Measurements from ENCODE around the gene PRG3. TPM values are rescaled to one million over a fixed set of nuclear protein-coding genes. Genes with fewer than 3 reads are reported as not detected.

Gene PRG3
- total RNA-seq, 1 experiment from 2014 or later = not detected

DNA sequence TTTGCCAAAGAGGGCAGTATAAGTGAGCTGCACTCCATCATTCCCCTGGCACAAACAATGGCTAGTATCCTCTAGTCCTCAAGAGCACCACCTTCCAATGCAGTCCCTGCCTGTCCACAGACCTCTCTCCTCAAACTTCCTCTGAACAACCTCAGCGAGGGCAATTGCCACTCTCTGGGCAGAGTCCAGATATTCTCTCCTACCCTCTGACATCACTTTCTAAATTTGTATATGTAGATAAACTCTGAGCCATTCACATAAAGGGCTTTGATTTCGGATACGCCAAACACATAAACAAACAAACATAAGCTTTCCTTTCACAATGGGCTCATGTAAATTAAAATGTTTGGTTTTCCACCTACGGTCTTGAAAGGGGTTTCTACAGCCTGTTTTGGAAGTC is 49.0 kb upstream of the PRG3 start:
- Histone ChIP-seq H3K9me3 (ENCODE audit: control insufficient read depth in 1 of 2, insufficient read depth in 1 of 2, low read depth in 1 of 2, low read length in 2 of 2) (no peaks in the 10 kb centered on the region), H4K20me1 (ENCODE audit: insufficient read depth) (no peaks in the 10 kb centered on the region), H2AFZ (ENCODE audit: low read depth, low read length, poor library complexity, severe bottlenecking) (no peak overlapping the region), H3K4me2 (ENCODE audit: low read length) (no peak overlapping the region), H3K4me3 (replicated peaks in 1 of 2; ENCODE audit: low read depth in 1 of 2, low read length in 2 of 2) (no peak overlapping the region), H3K27ac (ENCODE audit: low read depth, low read length) (no peak overlapping the region), H3K36me3 (ENCODE audit: control insufficient read depth in 1 of 2, insufficient read depth in 2 of 2, low read length in 2 of 2) (no peaks in the 10 kb centered on the region), H3K4me1 (ENCODE audit: control insufficient read depth in 1 of 2, insufficient read depth in 2 of 2, low read length in 2 of 2) (peaks cover 9 to 21% of the 10 kb centered on the region in 2 experiments), H3K9ac (ENCODE audit: low read length) (no peak overlapping the region), H3K27me3 (ENCODE audit: insufficient read depth, low read length) (peaks cover 20% of the 10 kb centered on the region), H3K9me2 (ENCODE audit: insufficient read depth) (no peaks in the 10 kb centered on the region), H3K79me2 (ENCODE audit: insufficient read depth, low read length) (peaks cover 8% of the 10 kb centered on the region; the same call in 1 of the 2 replicates)
- CTCF ChIA-PET = no interaction called here
- BruUV-seq (replicated peaks) = no TSS peak
- TF ChIP-seq POLR2A (IDR thresholded peaks at IDR 0.05; ENCODE audit: borderline replicate concordance, extremely low read depth, insufficient read depth, insufficient read length) = no peak
- no peak for TF ChIP-seq CEBPB (IDR thresholded peaks at IDR 0.05; ENCODE audit: low read depth)
- no peak for TF ChIP-seq RAD21 (IDR thresholded peaks at IDR 0.05; ENCODE audit: low read depth)
- no peak for TF ChIP-seq FOSL1 (IDR thresholded peaks at IDR 0.05; ENCODE audit: low read depth)
- no peak for TF ChIP-seq ZFX (IDR thresholded peaks at IDR 0.05)
- TF ChIP-seq SRF (IDR thresholded peaks at IDR 0.05; ENCODE audit: low read depth) = no peak
- TF ChIP-seq YY1 (IDR thresholded peaks at IDR 0.05; ENCODE audit: extremely low read depth, insufficient replicate concordance, low read depth, low read length) = no peak
- TF ChIP-seq ZNF274 (IDR thresholded peaks at IDR 0.05; ENCODE audit: low read depth, low read length) = no peak
- TF ChIP-seq ELF1 (IDR thresholded peaks at IDR 0.05; ENCODE audit: borderline replicate concordance, low read depth) = no peak
- TF ChIP-seq, protein P1, sequence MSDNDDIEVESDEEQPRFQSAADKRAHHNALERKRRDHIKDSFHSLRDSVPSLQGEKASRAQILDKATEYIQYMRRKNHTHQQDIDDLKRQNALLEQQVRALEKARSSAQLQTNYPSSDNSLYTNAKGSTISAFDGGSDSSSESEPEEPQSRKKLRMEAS (IDR thresholded peaks at IDR 0.05) = no peak
- no peak for TF ChIP-seq JUND (IDR thresholded peaks at IDR 0.05)
- TF ChIP-seq CBX3 (IDR thresholded peaks at IDR 0.05; ENCODE audit: low read depth) = no peak
- no peak for TF ChIP-seq EGR1 (IDR thresholded peaks at IDR 0.05; ENCODE audit: low read depth)
- intact Hi-C loops (cut with micrococcal nuclease) = no loop called here
- POLR2A ChIA-PET = no interaction called here
- ATAC-seq = no peak
- DNase-seq (ENCODE audit: low read depth, low spot score) = no peak
- RAD21 ChIA-PET (ENCODE audit: low non-redundant PET in 1 of 2, low total read pairs in 2 of 2, uncharacterized antibody in 2 of 2, unreplicated experiment in 2 of 2) = no interaction called here

DNA sequence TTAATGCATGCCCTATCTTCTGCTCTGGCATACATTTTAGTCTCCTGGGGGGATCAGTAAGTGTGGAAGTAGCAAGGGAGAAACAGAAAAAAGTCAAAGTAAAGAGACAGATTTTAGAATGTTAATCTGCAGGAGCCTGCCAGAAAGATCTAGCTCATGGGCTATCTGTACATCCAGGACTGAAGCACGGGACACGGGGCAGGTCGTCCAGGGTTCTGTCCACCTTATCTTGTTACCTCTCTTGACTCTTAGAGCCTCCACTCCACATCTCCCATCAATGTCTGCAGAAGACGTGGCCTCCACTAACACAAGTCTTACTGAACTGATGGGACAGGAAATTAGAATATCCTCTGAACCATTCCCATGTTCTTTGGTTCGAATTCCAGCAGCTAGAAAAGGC is 47.7 kb upstream of the PRG3 start:
- CTCF ChIA-PET = no interaction called here
- Histone ChIP-seq H3K9ac (ENCODE audit: low read length) (no peak overlapping the region), H2AFZ (ENCODE audit: low read depth, low read length, poor library complexity, severe bottlenecking) (no peak overlapping the region), H3K27me3 (ENCODE audit: insufficient read depth, low read length) (peaks cover 13% of the 10 kb centered on the region), H3K27ac (ENCODE audit: low read depth, low read length) (no peak overlapping the region), H3K9me2 (ENCODE audit: insufficient read depth) (no peaks in the 10 kb centered on the region), H3K36me3 (ENCODE audit: control insufficient read depth in 1 of 2, insufficient read depth in 2 of 2, low read length in 2 of 2) (no peaks in the 10 kb centered on the region; a peak in 1 of 4 replicates), H3K79me2 (ENCODE audit: insufficient read depth, low read length) (peaks cover 8% of the 10 kb centered on the region; the same call in 1 of the 2 replicates), H3K4me1 (ENCODE audit: control insufficient read depth in 1 of 2, insufficient read depth in 2 of 2, low read length in 2 of 2) (peaks cover 9 to 21% of the 10 kb centered on the region in 2 experiments), H3K4me3 (replicated peaks in 1 of 2; ENCODE audit: low read depth in 1 of 2, low read length in 2 of 2) (no peak overlapping the region), H3K4me2 (ENCODE audit: low read length) (no peak overlapping the region), H4K20me1 (ENCODE audit: insufficient read depth) (no peaks in the 10 kb centered on the region), H3K9me3 (ENCODE audit: control insufficient read depth in 1 of 2, insufficient read depth in 1 of 2, low read depth in 1 of 2, low read length in 2 of 2) (no peaks in the 10 kb centered on the region)
- POLR2A ChIA-PET = no interaction called here
- intact Hi-C loops (cut with micrococcal nuclease) = no loop called here
- RAD21 ChIA-PET (ENCODE audit: low non-redundant PET in 1 of 2, low total read pairs in 2 of 2, uncharacterized antibody in 2 of 2, unreplicated experiment in 2 of 2) = no interaction called here
- no peak for ATAC-seq
- BruUV-seq (replicated peaks) = no TSS peak
- DNase-seq (ENCODE audit: low read depth, low spot score) = no peak
- no peak for TF ChIP-seq POLR2A (IDR thresholded peaks at IDR 0.05; ENCODE audit: borderline replicate concordance, extremely low read depth, insufficient read depth, insufficient read length)
- TF ChIP-seq, protein P1 (IDR thresholded peaks at IDR 0.05) = no peak
- TF ChIP-seq SRF (IDR thresholded peaks at IDR 0.05; ENCODE audit: low read depth) = no peak
- no peak for TF ChIP-seq SP1 (IDR thresholded peaks at IDR 0.05; ENCODE audit: low read depth)
- TF ChIP-seq, protein P2, sequence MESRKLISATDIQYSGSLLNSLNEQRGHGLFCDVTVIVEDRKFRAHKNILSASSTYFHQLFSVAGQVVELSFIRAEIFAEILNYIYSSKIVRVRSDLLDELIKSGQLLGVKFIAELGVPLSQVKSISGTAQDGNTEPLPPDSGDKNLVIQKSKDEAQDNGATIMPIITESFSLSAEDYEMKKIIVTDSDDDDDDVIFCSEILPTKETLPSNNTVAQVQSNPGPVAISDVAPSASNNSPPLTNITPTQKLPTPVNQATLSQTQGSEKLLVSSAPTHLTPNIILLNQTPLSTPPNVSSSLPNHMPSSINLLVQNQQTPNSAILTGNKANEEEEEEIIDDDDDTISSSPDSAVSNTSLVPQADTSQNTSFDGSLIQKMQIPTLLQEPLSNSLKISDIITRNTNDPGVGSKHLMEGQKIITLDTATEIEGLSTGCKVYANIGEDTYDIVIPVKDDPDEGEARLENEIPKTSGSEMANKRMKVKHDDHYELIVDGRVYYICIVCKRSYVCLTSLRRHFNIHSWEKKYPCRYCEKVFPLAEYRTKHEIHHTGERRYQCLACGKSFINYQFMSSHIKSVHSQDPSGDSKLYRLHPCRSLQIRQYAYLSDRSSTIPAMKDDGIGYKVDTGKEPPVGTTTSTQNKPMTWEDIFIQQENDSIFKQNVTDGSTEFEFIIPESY (IDR thresholded peaks at IDR 0.05; ENCODE audit: extremely low read depth, insufficient replicate concordance, low read length) = no peak
- TF ChIP-seq, protein P3, sequence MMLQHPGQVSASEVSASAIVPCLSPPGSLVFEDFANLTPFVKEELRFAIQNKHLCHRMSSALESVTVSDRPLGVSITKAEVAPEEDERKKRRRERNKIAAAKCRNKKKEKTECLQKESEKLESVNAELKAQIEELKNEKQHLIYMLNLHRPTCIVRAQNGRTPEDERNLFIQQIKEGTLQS (IDR thresholded peaks at IDR 0.05) = no peak
- TF ChIP-seq, protein P4, sequence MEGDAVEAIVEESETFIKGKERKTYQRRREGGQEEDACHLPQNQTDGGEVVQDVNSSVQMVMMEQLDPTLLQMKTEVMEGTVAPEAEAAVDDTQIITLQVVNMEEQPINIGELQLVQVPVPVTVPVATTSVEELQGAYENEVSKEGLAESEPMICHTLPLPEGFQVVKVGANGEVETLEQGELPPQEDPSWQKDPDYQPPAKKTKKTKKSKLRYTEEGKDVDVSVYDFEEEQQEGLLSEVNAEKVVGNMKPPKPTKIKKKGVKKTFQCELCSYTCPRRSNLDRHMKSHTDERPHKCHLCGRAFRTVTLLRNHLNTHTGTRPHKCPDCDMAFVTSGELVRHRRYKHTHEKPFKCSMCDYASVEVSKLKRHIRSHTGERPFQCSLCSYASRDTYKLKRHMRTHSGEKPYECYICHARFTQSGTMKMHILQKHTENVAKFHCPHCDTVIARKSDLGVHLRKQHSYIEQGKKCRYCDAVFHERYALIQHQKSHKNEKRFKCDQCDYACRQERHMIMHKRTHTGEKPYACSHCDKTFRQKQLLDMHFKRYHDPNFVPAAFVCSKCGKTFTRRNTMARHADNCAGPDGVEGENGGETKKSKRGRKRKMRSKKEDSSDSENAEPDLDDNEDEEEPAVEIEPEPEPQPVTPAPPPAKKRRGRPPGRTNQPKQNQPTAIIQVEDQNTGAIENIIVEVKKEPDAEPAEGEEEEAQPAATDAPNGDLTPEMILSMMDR (IDR thresholded peaks at IDR 0.05 in 2 of 3, conservative IDR thresholded peaks at IDR 0.05 in 1 of 3; ENCODE audit: borderline replicate concordance in 1 of 3, insufficient read depth in 1 of 3, low read depth in 2 of 3, low read length in 2 of 3) = no peak
- TF ChIP-seq YY1 (IDR thresholded peaks at IDR 0.05; ENCODE audit: extremely low read depth, insufficient replicate concordance, low read depth, low read length) = no peak
- TF ChIP-seq FOSL1 (IDR thresholded peaks at IDR 0.05; ENCODE audit: low read depth) = no peak
- no peak for TF ChIP-seq EZH2 (IDR thresholded peaks at IDR 0.05)
